ENCODE measurements around the gene LINGO1.

The LINGO1 gene

GRCh38 chr15:77575203-77575934 is 57.3 kb downstream of the LINGO1 start:
- no peak for FAIRE-seq

GRCh38 chr15:77574521-77575202 is 58.0 kb downstream of the LINGO1 start:
- FAIRE-seq (no peak), DNase-seq (ENCODE audit: insufficient read length, low spot score) (no peak)

More at GRCh38 chr15:77575203-77575934, 57.3 kb downstream of the LINGO1 start:
- no peak for DNase-seq (ENCODE audit: insufficient read length, low spot score)

GRCh38 chr15:77573802-77574201 is 58.9 kb downstream of the LINGO1 start:
- FAIRE-seq = no peak

GRCh38 chr15:77572186-77572585 is 60.5 kb downstream of the LINGO1 start:
- FAIRE-seq (no peak), DNase-seq (ENCODE audit: insufficient read length, low spot score) (no peak)

More at GRCh38 chr15:77573802-77574201, 58.9 kb downstream of the LINGO1 start:
- DNase-seq (ENCODE audit: insufficient read length, low spot score) = no peak

GRCh38 chr15:77571741-77572140 is 61.0 kb downstream of the LINGO1 start:
- DNase-seq (ENCODE audit: insufficient read length, low spot score) = no peak
- FAIRE-seq = no peak

GRCh38 chr15:77571181-77571580 is 61.5 kb downstream of the LINGO1 start:
- DNase-seq (ENCODE audit: insufficient read length, low spot score) (no peak), FAIRE-seq (no peak)

GRCh38 chr15:77569729-77570125 is 63.0 kb downstream of the LINGO1 start:
- DNase-seq (ENCODE audit: insufficient read length, low spot score) = no peak
- FAIRE-seq = no peak

GRCh38 chr15:77568973-77569728 is 63.6 kb downstream of the LINGO1 start:
- FAIRE-seq (no peak), DNase-seq (ENCODE audit: insufficient read length, low spot score) (no peak)

GRCh38 chr15:77568014-77568972 is 64.4 kb downstream of the LINGO1 start:
- FAIRE-seq (no peak), DNase-seq (ENCODE audit: insufficient read length, low spot score) (no peak)

GRCh38 chr15:77567202-77567601 is 65.5 kb downstream of the LINGO1 start:
- FAIRE-seq (no peak), DNase-seq (ENCODE audit: insufficient read length, low spot score) (no peak)

GRCh38 chr15:77566092-77566491 is 66.6 kb downstream of the LINGO1 start:
- DNase-seq (ENCODE audit: insufficient read length, low spot score) (no peak), FAIRE-seq (no peak)

- no peak for FAIRE-seq
These were observed 67.3 kb downstream of the LINGO1 start for GRCh38 chr15:77565378-77565915.

GRCh38 chr15:77564938-77565337 is 67.8 kb downstream of the LINGO1 start:
- no peak for DNase-seq (ENCODE audit: insufficient read length, low spot score)
- no peak for FAIRE-seq

More at GRCh38 chr15:77565378-77565915, 67.3 kb downstream of the LINGO1 start:
- DNase-seq (ENCODE audit: insufficient read length, low spot score) = no peak

- no peak for DNase-seq (ENCODE audit: insufficient read length, low spot score)
- FAIRE-seq = no peak
These were observed 68.4 kb downstream of the LINGO1 start for GRCh38 chr15:77564341-77564740.

- DNase-seq (ENCODE audit: insufficient read length, low spot score) (no peak), FAIRE-seq (no peak)
These were observed 69.0 kb downstream of the LINGO1 start for GRCh38 chr15:77563623-77564156.
